Kidney (tissue), 14 donors: ENCODE measurements around the gene POLR3GL. TPM values are rescaled to one million over a fixed set of nuclear protein-coding genes. Genes with fewer than 3 reads are reported as not detected.

ENCODE experiments used
- DNase-seq, 5 donors: peaks; one replicate each; pipeline ENCODE4 v3.0.0-alpha.2; 2013 to 2020
- FAIRE-seq: peaks from 2 replicates; lab custom pipeline; 2012; peaks lifted over from hg19 to GRCh38; lab: Jason Lieb, UNC
- H3K27ac ChIP-seq, 2 donors: one replicate each; pipeline ENCODE4 v1.7.0; 2013; ENCODE audit warnings: low read depth in 2 of 2, low read length in 2 of 2, inconsistent platforms in 1 of 2
- H3K27me3 ChIP-seq: one replicate; pipeline ENCODE4 v1.7.1; 2013; ENCODE audit warnings: low read length, inconsistent platforms; ENCODE audit not compliant: control insufficient read depth, insufficient read depth
- H3K36me3 ChIP-seq, 3 donors: one replicate each; pipeline versions ENCODE4 v1.7.0 to v1.7.1; 2013; ENCODE audit warnings: low read length in 3 of 3, control low read depth in 1 of 3, inconsistent platforms in 1 of 3; ENCODE audit not compliant: insufficient read depth in 3 of 3, control insufficient read depth in 2 of 3
- H3K4me1 ChIP-seq, 3 donors: one replicate each; pipeline versions ENCODE4 v1.7.0 to v1.7.1; 2013; ENCODE audit warnings: low read length in 3 of 3, inconsistent platforms in 1 of 3, low read depth in 1 of 3; ENCODE audit not compliant: control insufficient read depth in 2 of 3, insufficient read depth in 2 of 3
- H3K4me3 ChIP-seq, 3 donors: one replicate each; pipeline versions ENCODE4 v1.7.0 to v1.8.1; 2013; ENCODE audit warnings: low read length in 3 of 3, control low read depth in 1 of 3, inconsistent platforms in 1 of 3
- H3K9ac ChIP-seq, 3 donors: one replicate each; pipeline versions ENCODE4 v1.7.0 to v1.7.1; 2013; ENCODE audit warnings: low read length in 3 of 3, control low read depth in 1 of 3, inconsistent platforms in 1 of 3
- H3K9me3 ChIP-seq, 3 donors: one replicate each; pipeline versions ENCODE4 v1.7.0 to v1.7.1; 2013; ENCODE audit warnings: low read length in 3 of 3, control low read depth in 1 of 3, inconsistent platforms in 1 of 3; ENCODE audit not compliant: control insufficient read depth in 2 of 3, insufficient read depth in 1 of 3
- CTCF ChIP-seq: IDR thresholded peaks from 3 replicates; pipeline ENCODE4 v1.5.1; 2012; ENCODE audit warnings: mild to moderate bottlenecking, moderate library complexity, borderline replicate concordance; ENCODE audit not compliant: insufficient read depth; ENCODE audit errors: extremely low read depth
- intact Hi-C: fragments of 100-400 bp; cut with DNase I; formaldehyde crosslinking; loops from one replicate; pipeline ENCODE4 v1.11.1; 2022
- polyA plus RNA-seq: library from polyadenylated mRNA; stranded (reverse); fragments of 350-450 nt; fragmentation: Illumina TruSeq; extraction: RNeasy Lipid Tissue Mini Kit (QIAGEN cat#74804); gene quantifications from one replicate; pipeline ENCODE4 v1.2.3, GENCODE V29; 2014; ENCODE audit warnings: low read depth, low replicate concordance; ENCODE audit not compliant: insufficient read depth
- total RNA-seq: library from RNA; stranded (reverse); fragmentation: NEBNext Ultra II Directional; extraction: Animal tissue kit (Norgen Biotek cat#: 25700); gene quantifications from one replicate; pipeline ENCODE4 v1.2.1, GENCODE V29; 2021
- donor health status: control.
- donor health status: control.
- donor health status: control.
- donor health status: control.
- donor health status: control.
- donor health status: DM: yes; HTN: yes; CAD: no.
- donor health status: Normal renal cell carcinoma (clear cell type).

The POLR3GL gene
- total and polyA plus RNA-seq, 2 donors from 2014 or later = 19.0 to 45.6 TPM

GRCh38 chr1:145996433-145997015 lies 32.0 kb downstream of the POLR3GL start, which contains the start of gene TXNIP:
TXNIP (minus strand) TSS chr1:145996579; CDS start chr1:145996266, 313 bp downstream.
- intact Hi-C loops = no loop called here
- peaks cover 23 to 44% (median 31%) of the 10 kb centered on the region in 3 donors for H3K36me3 ChIP-seq
- FAIRE-seq (peak; percentile 75), DNase-seq (peak; percentile 99 to 100 (median 99))
- H3K4me1 ChIP-seq = peaks cover 7 to 16% (median 11%) of the 10 kb centered on the region in 3 donors
- peak within 1 kb of the TSS; percentile 91 to 99 (median 98) for H3K9ac ChIP-seq
- H3K4me3 ChIP-seq = peak within 1 kb of the TSS; percentile 90 to 99 (median 99)
- H3K9me3 ChIP-seq = no peaks in the 10 kb centered on the region
- H3K27me3 ChIP-seq = no peaks in the 10 kb centered on the region
- peak within 1 kb of the TSS; percentile 94 to 99 for H3K27ac ChIP-seq
- TF ChIP-seq CTCF = no peak

GRCh38 chr1:145997016-145997717 lies 32.7 kb downstream of the POLR3GL start:
- peak in 3 of 5 donors; percentile 62 to 86 (median 76) for DNase-seq
- Histone ChIP-seq H3K9ac (peak overlapping the region; percentile 81 to 91 (median 91)), H3K27me3 (no peaks in the 10 kb centered on the region), H3K27ac (peak overlapping the region; percentile 90 to 99), H3K36me3 (peaks cover 23 to 39% (median 31%) of the 10 kb centered on the region in 3 donors), H3K9me3 (no peaks in the 10 kb centered on the region), H3K4me1 (peaks cover 7 to 16% (median 11%) of the 10 kb centered on the region in 3 donors), H3K4me3 (peak overlapping the region; percentile 90 to 98 (median 93))
- no peak for FAIRE-seq
- TF ChIP-seq CTCF = no peak
- intact Hi-C loops = no loop called here

- Histone ChIP-seq H3K27ac (peak overlapping the region; percentile 90 to 99), H3K9ac (peak overlapping the region in 2 of 3 donors; percentile 81 to 91), H3K27me3 (no peaks in the 10 kb centered on the region), H3K4me1 (peaks cover 7 to 13% (median 11%) of the 10 kb centered on the region in 3 donors), H3K4me3 (peak overlapping the region in 2 of 3 donors; percentile 90 to 98), H3K9me3 (no peaks in the 10 kb centered on the region), H3K36me3 (peaks cover 21 to 35% (median 28%) of the 10 kb centered on the region in 3 donors)
- DNase-seq (peak in 2 of 5 donors; percentile 63 to 85), FAIRE-seq (no peak)
- intact Hi-C loops = no loop called here
- TF ChIP-seq CTCF = no peak
Measured at GRCh38 chr1:145997718-145998023, 33.2 kb downstream of the POLR3GL start.
